Measurements from ENCODE around the gene SLC39A3.

The SLC39A3 gene

GRCh38 chr19:2744113-2744512, 4.3 kb upstream of the SLC39A3 start:
- no peak for DNase-seq

GRCh38 chr19:2743099-2743498, 3.3 kb upstream of the SLC39A3 start:
- DNase-seq: no peak

DNA sequence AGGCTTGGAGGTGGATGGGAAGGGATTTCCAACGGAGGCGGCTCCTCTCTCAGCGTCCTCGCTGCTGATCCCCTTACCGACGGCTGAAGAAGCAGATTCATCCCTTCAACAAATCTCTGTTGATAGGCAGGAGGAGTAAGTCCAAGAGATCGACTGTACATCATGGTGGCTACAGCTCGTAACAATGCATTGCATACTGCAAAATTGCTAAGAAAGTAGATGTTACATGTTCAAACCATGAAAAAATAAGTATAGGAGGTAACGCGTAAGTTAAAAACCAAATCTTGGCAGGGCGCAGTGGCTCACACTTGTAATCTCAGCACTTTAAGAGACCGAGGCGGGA, 468 bp upstream of the SLC39A3 start:
- no peak for DNase-seq

DNA sequence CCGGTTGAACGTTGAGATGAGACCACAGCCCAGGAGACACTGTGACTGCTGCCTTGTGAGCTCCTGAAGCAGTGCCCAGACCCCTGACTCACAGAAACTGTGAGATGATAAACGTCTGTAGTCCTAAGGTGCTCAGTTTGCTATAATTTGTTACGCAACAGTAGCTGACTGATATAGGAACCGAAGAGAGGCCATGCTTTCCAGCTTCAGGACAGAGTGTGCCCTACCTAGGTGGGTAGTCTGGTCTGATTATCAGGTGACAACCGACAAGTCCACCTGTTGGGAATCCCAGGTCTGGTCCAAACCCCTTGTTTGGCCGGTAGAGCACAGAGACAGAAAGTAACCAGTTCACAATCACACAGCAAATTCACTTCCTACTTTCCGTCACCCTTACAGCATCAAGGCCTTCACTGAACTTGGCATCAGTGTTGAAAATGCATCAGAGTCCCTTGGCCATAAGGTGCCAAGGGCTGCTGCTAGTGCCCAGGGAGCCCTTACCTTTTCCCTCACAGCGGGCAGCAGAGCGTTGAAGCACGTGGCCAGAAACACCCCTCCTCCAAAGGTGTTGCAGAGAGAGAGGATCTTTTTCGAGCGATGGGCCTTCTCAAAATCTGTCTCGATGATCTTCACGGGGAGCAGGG, 3.1 kb downstream of the SLC39A3 start:
- no peak for DNase-seq

DNA sequence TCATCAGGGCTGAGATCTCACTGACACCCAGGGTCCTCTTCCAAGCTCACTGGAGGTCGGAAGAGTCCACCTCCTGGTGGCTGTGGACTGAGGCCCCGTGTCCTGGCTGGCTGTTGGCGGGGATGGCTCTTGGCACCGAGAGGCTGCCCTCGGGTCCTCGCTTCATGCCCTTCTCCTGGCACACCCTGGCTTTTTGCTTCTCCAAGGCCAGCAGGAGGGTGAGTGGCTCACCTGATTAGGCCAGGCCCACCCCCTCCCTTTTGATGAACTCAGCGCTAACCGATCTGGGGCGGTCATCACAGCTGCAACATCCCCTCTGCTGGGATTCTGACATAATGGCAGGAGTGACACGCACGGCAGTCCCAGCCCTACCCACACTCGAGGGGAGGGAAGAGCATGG, 4.4 kb downstream of the SLC39A3 start:
- DNase-seq: no peak

DNA sequence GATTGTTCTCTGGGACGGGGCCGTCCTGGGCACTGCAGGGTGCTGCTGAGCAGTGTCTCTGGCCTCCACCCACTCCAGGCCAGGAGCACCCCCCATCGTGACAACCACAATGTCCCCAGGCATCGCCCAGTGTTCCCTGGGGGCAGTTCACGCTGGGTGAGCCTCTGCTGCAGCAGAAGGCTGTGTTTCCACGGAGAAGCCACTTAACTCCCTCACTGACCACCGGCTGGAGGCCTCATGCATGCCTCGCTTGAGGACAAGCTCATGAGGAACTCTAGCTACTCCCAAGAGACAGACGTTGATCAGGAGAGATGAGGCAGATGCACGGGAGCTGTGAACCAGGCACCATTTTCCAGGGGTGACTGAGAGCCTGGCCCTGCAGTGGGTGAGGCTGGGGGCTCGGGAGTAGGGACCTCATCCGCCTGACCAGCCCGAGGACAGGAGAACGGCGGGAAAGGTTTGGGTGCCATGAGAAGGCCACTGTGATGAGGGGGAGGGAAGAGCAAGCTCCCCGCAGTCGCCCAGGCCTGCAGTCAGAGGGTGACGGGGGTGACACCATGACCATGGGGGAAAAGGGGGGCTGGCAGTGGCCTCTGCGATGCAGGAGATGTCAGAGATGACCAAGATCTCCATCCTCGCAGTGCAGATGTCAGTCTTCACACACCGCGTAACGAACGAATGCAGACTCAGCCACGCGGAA, 5.1 kb downstream of the SLC39A3 start:
- DNase-seq: no peak

GRCh38 chr19:2733930-2734588, 5.8 kb downstream of the SLC39A3 start:
- peak; percentile 64 for DNase-seq

DNA sequence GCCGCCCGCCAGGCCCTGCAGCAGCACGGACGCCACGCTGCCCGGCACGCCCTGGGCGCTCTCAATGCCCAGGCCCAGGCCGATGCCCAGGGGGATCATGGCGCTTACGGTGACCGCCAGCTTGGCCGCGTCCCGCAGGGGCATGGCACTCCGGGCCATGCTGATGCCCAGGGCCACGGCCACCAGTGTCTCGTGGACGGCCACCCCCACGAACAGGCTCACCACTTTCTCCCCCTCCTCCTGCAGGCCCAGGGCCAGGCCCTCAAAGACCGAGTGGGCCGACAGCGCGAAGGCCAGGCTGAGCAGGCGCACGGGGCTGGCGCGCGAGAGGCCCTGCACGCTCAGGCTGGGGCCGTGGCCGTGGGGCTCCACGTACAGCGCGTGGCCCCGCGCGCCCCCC, 6.9 kb downstream of the SLC39A3 start:
- no peak for DNase-seq

DNA sequence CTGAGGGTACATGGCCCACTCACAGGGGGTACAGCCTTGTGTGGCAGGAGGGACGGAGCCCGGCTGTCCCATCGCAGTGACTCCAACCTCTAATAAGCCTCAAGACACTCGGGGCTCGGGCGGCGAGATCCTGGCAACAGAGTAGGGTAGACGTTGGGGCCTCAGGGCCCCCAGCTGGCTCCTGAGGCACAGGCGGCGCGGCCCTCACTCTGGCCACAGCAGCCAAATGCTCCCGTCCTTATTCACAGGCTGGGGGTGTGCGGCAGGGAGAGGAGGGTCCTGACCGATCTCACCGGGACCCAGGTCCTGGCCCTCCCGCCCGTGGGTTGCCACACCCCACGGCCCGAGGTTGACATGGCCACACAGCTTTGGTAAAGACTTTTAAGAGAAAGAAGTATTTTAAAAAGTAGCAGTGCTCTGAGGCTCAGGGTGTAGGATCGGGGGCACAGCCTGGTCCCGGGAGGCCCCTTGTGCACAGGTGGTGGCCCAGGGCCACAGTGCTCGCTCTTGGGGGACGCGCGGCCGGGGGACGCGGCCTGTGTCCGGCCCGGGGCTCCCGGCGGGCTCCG, 7.6 kb downstream of the SLC39A3 start:
- DNase-seq: no peak

DNA sequence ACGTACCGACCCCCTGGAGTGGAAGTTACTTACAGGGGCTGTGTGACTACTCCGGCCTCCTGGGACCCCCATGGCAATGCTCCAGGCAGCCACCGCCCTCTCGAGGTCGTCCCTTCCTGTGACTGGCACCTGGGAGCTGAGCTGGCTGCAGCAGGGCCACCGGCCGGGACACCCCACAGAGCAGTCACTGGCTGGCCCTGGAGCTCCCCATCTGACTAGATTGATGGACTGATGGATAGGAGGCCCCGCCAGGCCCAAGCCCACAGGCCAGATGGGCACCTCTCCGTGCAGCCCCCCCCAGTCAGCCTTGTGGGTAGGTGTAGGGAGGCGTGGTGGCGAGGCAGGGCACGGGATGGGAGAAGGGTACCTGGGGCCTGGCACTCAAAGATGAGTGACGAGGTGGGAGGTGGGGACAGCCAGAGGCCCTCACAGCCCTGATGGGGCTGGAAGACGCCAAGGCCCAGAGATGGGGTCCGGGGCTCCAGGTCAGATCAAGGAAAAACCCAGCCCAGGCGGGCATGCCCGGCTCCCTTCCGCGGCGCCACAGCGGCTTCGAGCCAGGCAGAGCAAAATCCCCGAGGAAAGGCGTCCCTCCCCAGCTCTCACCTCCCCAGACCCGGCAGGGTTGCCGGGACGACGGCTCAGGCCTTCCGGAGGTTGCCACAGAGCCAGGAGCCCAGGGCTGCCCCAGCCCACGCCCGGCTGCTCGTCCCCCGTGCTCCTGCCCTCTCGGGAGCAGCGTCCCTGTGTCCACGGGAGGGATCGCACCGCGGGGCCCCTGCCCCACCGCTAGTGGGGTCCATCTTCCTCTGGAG, 8.4 kb downstream of the SLC39A3 start:
- DNase-seq: no peak

- no peak for DNase-seq
These were observed 9.6 kb downstream of the SLC39A3 start for GRCh38 chr19:2729943-2730818.

DNA sequence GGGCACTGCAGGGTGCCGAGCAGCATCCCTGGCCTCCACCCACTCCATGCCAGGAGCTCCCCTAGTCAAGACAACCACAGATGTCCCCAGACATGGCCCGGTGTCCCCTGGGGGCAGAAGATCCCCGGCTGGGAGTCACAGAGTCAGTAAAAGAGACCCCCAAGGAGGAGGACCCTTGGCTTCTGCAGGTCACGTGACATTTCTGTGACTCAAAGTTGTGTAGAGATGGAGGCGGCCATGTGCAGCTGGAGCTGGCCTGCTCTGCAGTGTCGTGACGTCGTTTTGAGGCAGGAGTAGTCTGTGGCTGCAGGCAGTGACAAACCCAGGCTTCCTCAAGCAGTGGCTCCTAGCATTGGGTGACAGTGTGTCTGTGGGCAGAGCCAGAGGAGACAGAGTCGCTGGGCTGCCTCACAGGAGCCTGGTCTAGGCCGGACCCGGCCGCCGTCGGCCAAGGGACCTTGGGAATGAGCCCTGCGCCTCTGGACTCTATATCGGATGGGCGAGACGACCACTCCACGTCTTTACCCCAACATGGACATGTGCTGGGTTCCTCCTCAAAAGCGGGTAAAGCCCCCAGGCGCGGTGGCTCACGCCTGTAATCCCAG, 10.9 kb downstream of the SLC39A3 start:
- DNase-seq: no peak

- DNase-seq: peak; percentile 63
These were observed 12.2 kb downstream of the SLC39A3 start for GRCh38 chr19:2727640-2727944.

DNA sequence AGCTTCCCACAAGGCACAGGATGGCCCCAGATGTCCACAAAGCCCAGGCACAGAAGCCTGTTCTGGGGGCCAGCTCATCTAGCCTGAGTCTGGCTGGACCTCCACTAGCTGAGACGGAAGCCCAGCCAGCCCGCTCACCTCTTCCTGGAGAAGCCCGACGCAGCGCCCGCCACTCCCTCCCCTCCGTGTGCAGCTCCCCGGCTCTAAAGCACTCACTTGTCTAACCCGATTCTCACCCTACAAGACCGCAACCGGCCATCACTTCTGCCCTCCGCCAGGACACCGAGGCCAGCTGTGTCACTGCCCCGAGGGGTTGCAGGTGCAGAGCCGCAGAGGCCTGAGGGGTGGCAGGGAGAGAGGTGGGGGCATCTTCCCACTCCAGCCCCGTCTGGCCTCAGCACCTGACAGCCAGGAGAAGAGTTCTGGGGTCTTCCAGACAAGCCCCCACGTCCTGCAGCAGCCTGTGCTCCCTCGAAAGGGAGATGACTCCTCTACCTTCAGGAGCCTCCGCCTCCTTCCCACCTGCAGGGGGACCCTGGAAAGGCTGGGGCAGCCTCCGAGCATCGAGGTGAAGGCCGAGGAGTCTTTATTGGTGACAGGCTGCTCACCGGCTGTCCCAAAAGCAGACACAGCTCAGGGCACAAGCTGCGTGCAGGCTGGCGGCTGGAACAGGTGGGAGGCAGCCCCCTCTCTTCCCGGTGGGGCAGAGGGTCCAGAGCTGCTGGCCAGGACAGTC, 12.7 kb downstream of the SLC39A3 start:
- DNase-seq: peak; percentile 29

- DNase-seq: no peak
These were observed 13.5 kb downstream of the SLC39A3 start for GRCh38 chr19:2726160-2726855.

- DNase-seq: no peak
These were observed 15.7 kb downstream of the SLC39A3 start for GRCh38 chr19:2724148-2724557.

GRCh38 chr19:2723747-2724146, 16.1 kb downstream of the SLC39A3 start:
- DNase-seq: no peak

- DNase-seq: no peak
These were observed 16.5 kb downstream of the SLC39A3 start for GRCh38 chr19:2723345-2723715.

- DNase-seq: no peak
These were observed 17.1 kb downstream of the SLC39A3 start for GRCh38 chr19:2722541-2723344.
